Metanephros (tissue), 2 donors: ENCODE data around the gene THOC7. TPM values are rescaled to one million over a fixed set of nuclear protein-coding genes. Genes with fewer than 3 reads are reported as not detected.

ENCODE experiments used
- small RNA-seq: library from RNA; depleted of rRNA; stranded (forward); fragments of <200 nt; gene quantifications from one replicate; pipeline ENCODE3, GENCODE V24; 2014; ENCODE audit warnings: low replicate concordance
- total RNA-seq: library from RNA; depleted of rRNA; stranded (reverse); fragments of >200 nt; gene quantifications from one replicate; pipeline ENCODE4 v1.2.3, GENCODE V29; 2014

The THOC7 gene
- 19.8 TPM for total RNA-seq

GRCh38 chr3:63863150-63864007 lies at the start of gene THOC7, which contains the start of gene ATXN7:
Gene THOC7 (minus strand): TSS chr3:63863805. CDS start chr3:63863790, 15 bp downstream.
Gene ATXN7 (plus strand): TSS chr3:63863867. CDS start chr3:63912599, 48,732 bp downstream.

GRCh38 chr3:63911873-63912767 lies 48.5 kb upstream of the THOC7 start, which contains the start of gene SCAANT1:
Gene SCAANT1 (minus strand): TSS chr3:63912383.

DNA sequence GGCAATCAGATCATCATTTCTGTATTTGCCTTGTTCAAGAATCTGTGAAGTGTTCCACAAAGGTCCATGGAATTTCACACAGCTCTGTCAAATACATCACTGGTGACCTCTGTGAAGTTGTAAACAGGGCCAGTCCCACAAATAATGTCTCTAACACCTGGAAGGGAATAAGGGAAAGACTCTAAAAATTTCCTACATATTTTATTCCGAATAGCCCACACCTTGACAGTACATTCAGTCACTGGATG lies 44.5 kb downstream of the THOC7 start, which contains the start of gene C3orf49:
Gene C3orf49, plus strand, starts transcription at position 149 of the 248 bp plus-strand sequence. CDS start 173 bp downstream, outside the sequence.

Small RNA genes lying within 50 kb of the gene (small RNA-seq; reads per million reads assigned to genes)
- gene SCAANT1: not detected

Other genes with a start within 250 kb of the THOC7 start
- 0.12 TPM for gene SNTN, start 211.1 kb downstream of the THOC7 start, total RNA-seq
- gene C3orf49, start 44.5 kb downstream of the THOC7 start, total RNA-seq: not detected
- 26.6 TPM for gene ATXN7, start 62 bp upstream of the THOC7 start, total RNA-seq
- gene SCAANT1, start 48.6 kb upstream of the THOC7 start, total RNA-seq: not detected
- gene PSMD6, start 159.7 kb upstream of the THOC7 start, total RNA-seq: 60.3 TPM